ENCODE results near the gene HYCC2.

- TF ChIP-seq CTCF (IDR thresholded peaks at IDR 0.05) (no peak), POLR2A (IDR thresholded peaks at IDR 0.05) (no peak), POLR2AphosphoS5 (IDR thresholded peaks at IDR 0.05) (no peak)
These were observed 29.0 kb upstream of the HYCC2 start for GRCh38 chr2:201100497-201100896.

Measured in breast epithelium (tissue), 3 donors.